Fibroblast of the aortic adventitia (primary cell): ENCODE data around the gene UPF3B. TPM values are rescaled to one million over a fixed set of nuclear protein-coding genes. Genes with fewer than 3 reads are reported as not detected.
"Not testable (repeated sequence)": the region's sequence is repeated elsewhere in the genome, so short reads cannot be mapped to it uniquely, and the experiment has no call there.

ENCODE experiments used
- DNase-seq: peaks from one replicate; pipeline ENCODE4 v3.0.0-alpha.2; 2010; ENCODE audit warnings: low read depth
- H3K4me3 ChIP-seq: 2 replicates; pipeline ENCODE4 v1.5.1; 2011; ENCODE audit warnings: low read depth, mild to moderate bottlenecking, control low read depth, low read length, moderate library complexity
- total RNA-seq: library from RNA; depleted of rRNA; stranded (reverse); fragments of >200 nt; gene quantifications from 2 replicates; pipeline ENCODE4 v1.2.3, GENCODE V29; 2012; ENCODE audit warnings: low replicate concordance
- TF ChIP-seq, protein P1 (sequence below): IDR thresholded peaks from 2 replicates; pipeline ENCODE4 v1.5.1; 2011; ENCODE audit warnings: mild to moderate bottlenecking, low read length, control low read depth, inconsistent platforms; ENCODE audit not compliant: insufficient read depth

Gene UPF3B
- total RNA-seq, 1 donor, result 2.1 TPM

- TF ChIP-seq, protein P1, sequence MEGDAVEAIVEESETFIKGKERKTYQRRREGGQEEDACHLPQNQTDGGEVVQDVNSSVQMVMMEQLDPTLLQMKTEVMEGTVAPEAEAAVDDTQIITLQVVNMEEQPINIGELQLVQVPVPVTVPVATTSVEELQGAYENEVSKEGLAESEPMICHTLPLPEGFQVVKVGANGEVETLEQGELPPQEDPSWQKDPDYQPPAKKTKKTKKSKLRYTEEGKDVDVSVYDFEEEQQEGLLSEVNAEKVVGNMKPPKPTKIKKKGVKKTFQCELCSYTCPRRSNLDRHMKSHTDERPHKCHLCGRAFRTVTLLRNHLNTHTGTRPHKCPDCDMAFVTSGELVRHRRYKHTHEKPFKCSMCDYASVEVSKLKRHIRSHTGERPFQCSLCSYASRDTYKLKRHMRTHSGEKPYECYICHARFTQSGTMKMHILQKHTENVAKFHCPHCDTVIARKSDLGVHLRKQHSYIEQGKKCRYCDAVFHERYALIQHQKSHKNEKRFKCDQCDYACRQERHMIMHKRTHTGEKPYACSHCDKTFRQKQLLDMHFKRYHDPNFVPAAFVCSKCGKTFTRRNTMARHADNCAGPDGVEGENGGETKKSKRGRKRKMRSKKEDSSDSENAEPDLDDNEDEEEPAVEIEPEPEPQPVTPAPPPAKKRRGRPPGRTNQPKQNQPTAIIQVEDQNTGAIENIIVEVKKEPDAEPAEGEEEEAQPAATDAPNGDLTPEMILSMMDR, result no peak
- no peak for DNase-seq
- no peak overlapping the region for H3K4me3 ChIP-seq
Observed at GRCh38 chrX:119816300-119816699, 36.5 kb downstream of the UPF3B start.

DNA sequence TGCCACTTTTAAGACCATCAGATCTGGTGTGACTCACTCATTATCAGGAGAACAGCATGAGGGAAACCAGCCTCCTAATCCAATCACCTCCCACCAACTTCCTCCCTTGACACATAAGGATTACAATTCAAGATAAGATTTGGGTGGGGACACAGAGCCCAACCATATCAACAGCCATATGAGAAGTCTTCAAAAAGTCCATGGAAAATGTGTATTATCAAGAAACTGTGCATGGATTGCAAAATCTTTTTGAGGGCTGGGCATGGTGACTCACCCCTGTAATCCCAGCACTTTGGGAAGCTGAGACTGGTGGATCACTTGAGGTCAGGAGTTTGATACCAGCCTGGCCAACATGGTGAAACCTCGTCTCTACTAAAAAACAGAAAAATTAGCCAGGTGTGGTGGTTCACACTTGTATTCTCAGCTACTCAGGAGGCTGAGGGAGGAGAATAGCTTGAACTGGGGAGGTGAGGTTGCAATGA, 43.5 kb downstream of the UPF3B start:
- H3K4me3 ChIP-seq, result no peak overlapping the region
- DNase-seq, result peak; percentile 74
- TF ChIP-seq, protein P1, result no peak

DNA sequence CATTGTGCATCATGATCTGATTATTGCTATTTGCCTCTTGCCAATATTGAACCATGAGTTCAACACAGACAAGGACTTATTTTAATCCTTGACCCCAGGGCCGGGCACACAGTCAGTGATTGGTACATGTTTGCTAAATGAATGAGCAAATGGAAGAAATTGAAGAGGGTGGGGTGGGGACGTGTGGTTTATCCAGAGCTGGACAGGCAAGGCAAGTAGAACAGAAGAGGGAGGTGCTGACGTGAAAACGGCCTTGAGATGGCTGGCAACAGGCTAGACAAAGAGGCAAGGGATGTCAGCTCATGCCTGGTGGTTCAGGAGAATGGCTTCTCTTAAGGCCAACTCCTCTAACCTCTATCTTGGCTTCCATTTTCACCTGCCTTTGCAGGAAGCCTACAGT, 44.3 kb downstream of the UPF3B start:
- DNase-seq, H3K4me3 ChIP-seq: not testable (repeated sequence)

- no peak overlapping the region for H3K4me3 ChIP-seq
- DNase-seq, result no peak
- TF ChIP-seq, protein P1, result no peak
Observed at GRCh38 chrX:119802546-119802945, 50.2 kb downstream of the UPF3B start.

DNA sequence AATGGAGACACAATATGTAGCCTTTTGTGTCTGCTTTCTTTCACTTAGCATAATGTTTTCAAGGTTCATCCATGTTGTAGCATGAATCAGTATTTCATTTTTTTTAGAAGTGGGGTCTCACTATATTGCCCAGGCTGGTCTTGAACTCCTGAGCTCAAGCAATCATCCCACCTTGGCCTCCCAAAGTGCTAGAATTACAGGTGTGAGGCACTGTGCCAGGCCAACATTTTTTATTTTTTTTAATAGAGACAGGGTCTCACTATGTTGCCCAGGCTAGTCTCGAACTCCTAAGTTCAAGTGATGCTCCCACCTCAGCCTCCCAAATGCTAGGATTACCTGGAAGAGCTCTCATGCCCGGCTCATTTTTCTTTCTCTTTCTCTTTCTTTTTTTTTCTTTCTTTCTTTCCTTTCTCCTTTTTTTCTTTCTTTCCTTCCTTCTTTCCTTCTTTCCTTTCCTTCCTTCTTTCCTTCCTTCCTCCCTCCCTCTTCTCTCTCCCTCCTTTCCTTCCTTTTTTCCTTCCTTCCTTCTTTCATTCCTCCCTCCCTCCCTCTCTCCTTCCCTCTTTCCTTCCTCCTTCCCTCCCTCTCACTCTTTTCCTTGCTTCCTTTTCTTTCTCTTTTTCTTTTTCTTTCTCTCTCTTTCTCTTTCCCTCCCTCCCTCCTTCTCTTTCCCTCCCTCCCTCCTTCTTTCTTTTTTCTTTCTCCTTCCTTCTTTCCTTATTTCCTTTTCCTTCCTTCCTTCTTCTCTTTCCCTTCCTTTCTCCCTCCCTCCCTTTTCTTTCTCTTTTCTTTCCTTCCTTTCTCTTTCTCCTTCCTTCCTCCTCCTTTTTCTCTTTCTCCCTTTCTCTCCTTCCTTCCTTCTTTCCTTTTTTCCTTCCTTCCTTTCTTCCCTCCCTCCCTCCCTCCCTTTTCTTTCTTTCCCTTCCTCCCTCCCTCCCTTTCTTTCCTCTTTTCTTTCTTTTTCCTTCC, 51.2 kb downstream of the UPF3B start:
- DNase-seq, result no peak
- TF ChIP-seq, protein P1, result no peak
- no peak overlapping the region for H3K4me3 ChIP-seq

DNA sequence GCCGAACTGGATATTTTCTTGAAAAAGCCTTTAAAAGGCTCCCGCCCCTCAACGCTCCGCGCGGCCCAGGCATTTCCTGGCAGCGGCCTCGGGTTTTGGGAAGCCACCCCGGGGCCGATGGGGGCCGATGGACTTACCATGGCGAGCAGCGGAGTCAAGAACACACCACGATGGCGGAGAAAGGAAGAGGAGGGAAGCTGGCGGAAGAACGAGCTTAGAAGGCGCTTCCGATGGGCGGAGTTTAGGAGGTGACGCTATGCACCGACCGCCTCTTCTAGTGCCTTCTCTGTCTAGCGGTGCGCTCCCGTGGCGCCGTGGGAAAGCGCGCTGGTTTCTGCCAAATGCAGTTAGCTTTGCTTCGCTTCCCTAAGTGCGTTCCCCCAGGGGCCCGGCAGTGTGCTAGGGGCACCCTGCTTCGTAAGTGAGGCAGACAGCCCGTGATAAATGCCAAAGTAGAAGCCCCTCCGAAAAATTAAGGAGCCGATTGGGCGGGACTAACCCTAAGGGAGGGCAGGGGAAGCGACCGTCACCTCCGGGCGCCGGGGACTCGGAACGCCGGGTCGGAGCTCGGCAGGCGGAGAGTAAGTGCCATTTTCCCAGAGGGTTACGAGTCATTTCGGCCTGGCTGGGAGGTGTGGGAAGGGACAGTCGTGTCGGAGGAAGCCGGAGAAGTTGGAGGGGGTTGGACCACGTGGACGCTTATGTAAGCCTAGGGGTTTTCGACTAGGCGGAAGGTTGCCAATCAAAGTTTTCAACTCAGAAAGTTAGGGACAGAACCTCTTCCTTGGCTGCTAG, 61.1 kb downstream of the UPF3B start, which contains the start of gene RPL39:
Gene RPL39, minus strand, starts transcription at position 194 of the 795 bp plus-strand sequence. Its CDS starts 54 bp downstream, at position 140.
- peak; percentile 88 for DNase-seq
- peak within 1 kb of the TSS; percentile 76 for H3K4me3 ChIP-seq
- TF ChIP-seq, protein P1, result no peak

DNA sequence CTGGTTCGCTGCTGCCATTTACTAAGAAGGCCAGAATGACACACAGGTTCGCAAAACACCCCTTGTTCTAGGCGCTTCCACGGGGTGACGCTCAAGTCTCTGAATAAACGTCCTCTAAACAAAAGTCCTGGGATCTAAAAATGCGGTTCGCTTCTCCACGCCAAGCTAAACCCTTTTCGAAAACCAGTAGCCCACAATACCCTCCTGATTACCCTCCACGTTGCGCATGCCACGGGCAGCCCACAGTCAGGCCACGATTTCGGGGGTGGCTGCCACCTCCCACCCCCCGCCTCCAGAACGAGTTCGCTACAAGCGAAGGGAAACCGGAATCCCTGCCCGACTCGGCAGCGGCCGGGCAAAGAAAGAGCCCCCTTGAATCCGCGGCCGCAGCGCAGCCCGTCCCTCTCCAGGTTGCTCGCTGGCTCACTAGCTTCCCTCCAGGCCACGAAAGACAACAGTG, 61.8 kb downstream of the UPF3B start:
- peak; percentile 49 for DNase-seq
- H3K4me3 ChIP-seq, result peak overlapping the region; percentile 76
- TF ChIP-seq, protein P1, result no peak
